Liver (tissue), 9 donors: ENCODE measurements around the gene GREM1. TPM values are rescaled to one million over a fixed set of nuclear protein-coding genes. Genes with fewer than 3 reads are reported as not detected.

Experiments
- DNase-seq: peaks from one replicate; pipeline ENCODE4 v3.0.0-alpha.2; 2017; ENCODE audit warnings: low spot score
- H3K27ac ChIP-seq, 2 donors: one replicate each; pipeline ENCODE4 v1.7.0; 2013; ENCODE audit warnings: inconsistent platforms in 2 of 2, low read length in 2 of 2, control low read depth in 1 of 2, low read depth in 1 of 2, mild to moderate bottlenecking in 1 of 2
- H3K27me3 ChIP-seq, 4 donors: one replicate each; pipeline versions ENCODE4 v1.6.1 to v1.7.0; 2013; ENCODE audit warnings: low read length in 3 of 4, inconsistent platforms in 1 of 4, mild to moderate bottlenecking in 1 of 4, moderate library complexity in 1 of 4; ENCODE audit not compliant: control insufficient read depth in 4 of 4, insufficient read depth in 4 of 4
- H3K36me3 ChIP-seq, 4 donors: one replicate each; pipeline versions ENCODE4 v1.6.1 to v1.7.0; 2013; ENCODE audit warnings: low read length in 3 of 4, mild to moderate bottlenecking in 3 of 4, low read depth in 1 of 4, moderate library complexity in 1 of 4; ENCODE audit not compliant: control insufficient read depth in 4 of 4, insufficient read depth in 3 of 4
- H3K4me1 ChIP-seq, 4 donors: one replicate each; pipeline versions ENCODE4 v1.6.1 to v1.7.0; 2013; ENCODE audit warnings: low read length in 3 of 4, mild to moderate bottlenecking in 3 of 4, moderate library complexity in 1 of 4; ENCODE audit not compliant: control insufficient read depth in 4 of 4, insufficient read depth in 4 of 4
- H3K4me3 ChIP-seq, 3 donors: one replicate each; pipeline versions ENCODE4 v1.6.1 to v1.7.0; 2013; ENCODE audit warnings: low read length in 3 of 3, control low read depth in 1 of 3, low read depth in 1 of 3, mild to moderate bottlenecking in 1 of 3
- H3K9ac ChIP-seq, 2 donors: one replicate each; pipeline ENCODE4 v1.7.0; 2013; ENCODE audit warnings: low read length in 2 of 2, mild to moderate bottlenecking in 2 of 2, moderate library complexity in 2 of 2, control low read depth in 1 of 2, low read depth in 1 of 2
- H3K9me3 ChIP-seq, 4 donors: one replicate each; pipeline versions ENCODE4 v1.6.1 to v1.7.0; 2013; ENCODE audit warnings: low read length in 3 of 4; ENCODE audit not compliant: control insufficient read depth in 4 of 4
- EGR1 ChIP-seq, 2 donors: IDR thresholded peaks; 2 replicates each; pipeline ENCODE4 v1.6.1; 2016 to 2018; ENCODE audit warnings: antibody characterized with exemption in 2 of 2, low read depth in 2 of 2
- FOXA2 ChIP-seq: IDR thresholded peaks from 2 replicates; pipeline ENCODE4 v1.6.1; 2016; ENCODE audit warnings: antibody characterized with exemption
- HNF4A ChIP-seq, 2 donors: conservative IDR thresholded peaks; 2 replicates each; pipeline ENCODE4 v1.6.1; 2016; ENCODE audit warnings: antibody characterized with exemption in 2 of 2, mild to moderate bottlenecking in 2 of 2
- HNF4G ChIP-seq: IDR thresholded peaks from 2 replicates; pipeline ENCODE4 v1.6.1; 2016; ENCODE audit warnings: antibody characterized with exemption
- JUND ChIP-seq, 2 donors: IDR thresholded peaks; 2 replicates each; pipeline ENCODE4 v1.6.1; 2016; ENCODE audit warnings: antibody characterized with exemption in 2 of 2
- RXRA ChIP-seq, 2 donors: IDR thresholded peaks; 2 replicates each; pipeline ENCODE4 v1.6.1; 2017 to 2018; ENCODE audit warnings: antibody characterized with exemption in 2 of 2, mild to moderate bottlenecking in 1 of 2
- SP1 ChIP-seq: IDR thresholded peaks from 2 replicates; pipeline ENCODE4 v1.6.1; 2018; ENCODE audit warnings: antibody characterized with exemption, mild to moderate bottlenecking
- TAF1 ChIP-seq: conservative IDR thresholded peaks from 2 replicates; pipeline ENCODE4 v1.6.1; 2016; ENCODE audit warnings: antibody characterized with exemption, mild to moderate bottlenecking
- YY1 ChIP-seq: IDR thresholded peaks from 2 replicates; pipeline ENCODE4 v1.6.1; 2016; ENCODE audit warnings: antibody characterized with exemption, mild to moderate bottlenecking
- ZBTB33 ChIP-seq: IDR thresholded peaks from 2 replicates; pipeline ENCODE4 v1.6.1; 2016; ENCODE audit warnings: antibody characterized with exemption
- WGBS: extraction: QIAGEN DNeasy Blood & Tissue Kit; methylation state at CpG from one replicate; pipeline ENCODE4 v1.1.7; 2013; 5-methylcytosine and 5-hydroxymethylcytosine counted together
- polyA plus RNA-seq, 2 donors: library from polyadenylated mRNA; stranded (reverse) in 1 of 2; unstranded in 1 of 2; fragments of 200-250 nt in 1 of 2; fragments of >200 nt in 1 of 2; fragmentation: Nextera tagmentation in 1 of 2; extraction: Ambion mirVana in 1 of 2; gene quantifications; one replicate each; pipeline versions ENCODE4 v1.2.1 to v1.2.3, GENCODE V29; 2013 to 2015
- total RNA-seq, 2 donors: library from RNA; depleted of rRNA; stranded (reverse); fragments of >200 nt; gene quantifications; one replicate each; pipeline ENCODE4 v1.2.3, GENCODE V29; 2014
- TF ChIP-seq, protein P1 (sequence below): IDR thresholded peaks from 2 replicates; pipeline ENCODE4 v1.6.1; 2016; ENCODE audit warnings: antibody characterized with exemption, mild to moderate bottlenecking
- TF ChIP-seq, protein P2 (sequence below): IDR thresholded peaks from 2 replicates; pipeline ENCODE4 v1.6.1; 2016; ENCODE audit warnings: antibody characterized with exemption
- TF ChIP-seq, protein P3 (sequence below): IDR thresholded peaks from 2 replicates; pipeline ENCODE4 v1.6.1; 2016; ENCODE audit warnings: antibody characterized with exemption
- donor health status: healthy.
- donor health status: healthy.
- donor health status: healthy.
- donor health status: healthy.
- donor health status: healthy.

Gene GREM1
- total and polyA plus RNA-seq, 4 donors: under 0.01 to 1.6 (median 0.50) TPM

GRCh38 chr15:32687556-32687955 lies 30.2 kb upstream of the GREM1 start (continued):
- TF ChIP-seq FOXA2 (no peak), HNF4G (no peak)

GRCh38 chr15:32688151-32688639 lies 29.6 kb upstream of the GREM1 start:
- TF ChIP-seq TAF1 (no peak), EGR1 (IDR thresholded peaks at IDR 0.05; ENCODE audit: low read depth in 2 of 2) (no peak), SP1 (peak; percentile 13), FOXA2 (peak; percentile 83), JUND (IDR thresholded peaks at IDR 0.05) (peak in 1 of 2 donors; percentile 18), HNF4A (conservative IDR thresholded peaks at IDR 0.05) (peak in 1 of 2 donors; percentile 9), YY1 (peak; percentile 60), RXRA (IDR thresholded peaks at IDR 0.05) (peak in 1 of 2 donors; percentile 42)
- TF ChIP-seq, protein P1, sequence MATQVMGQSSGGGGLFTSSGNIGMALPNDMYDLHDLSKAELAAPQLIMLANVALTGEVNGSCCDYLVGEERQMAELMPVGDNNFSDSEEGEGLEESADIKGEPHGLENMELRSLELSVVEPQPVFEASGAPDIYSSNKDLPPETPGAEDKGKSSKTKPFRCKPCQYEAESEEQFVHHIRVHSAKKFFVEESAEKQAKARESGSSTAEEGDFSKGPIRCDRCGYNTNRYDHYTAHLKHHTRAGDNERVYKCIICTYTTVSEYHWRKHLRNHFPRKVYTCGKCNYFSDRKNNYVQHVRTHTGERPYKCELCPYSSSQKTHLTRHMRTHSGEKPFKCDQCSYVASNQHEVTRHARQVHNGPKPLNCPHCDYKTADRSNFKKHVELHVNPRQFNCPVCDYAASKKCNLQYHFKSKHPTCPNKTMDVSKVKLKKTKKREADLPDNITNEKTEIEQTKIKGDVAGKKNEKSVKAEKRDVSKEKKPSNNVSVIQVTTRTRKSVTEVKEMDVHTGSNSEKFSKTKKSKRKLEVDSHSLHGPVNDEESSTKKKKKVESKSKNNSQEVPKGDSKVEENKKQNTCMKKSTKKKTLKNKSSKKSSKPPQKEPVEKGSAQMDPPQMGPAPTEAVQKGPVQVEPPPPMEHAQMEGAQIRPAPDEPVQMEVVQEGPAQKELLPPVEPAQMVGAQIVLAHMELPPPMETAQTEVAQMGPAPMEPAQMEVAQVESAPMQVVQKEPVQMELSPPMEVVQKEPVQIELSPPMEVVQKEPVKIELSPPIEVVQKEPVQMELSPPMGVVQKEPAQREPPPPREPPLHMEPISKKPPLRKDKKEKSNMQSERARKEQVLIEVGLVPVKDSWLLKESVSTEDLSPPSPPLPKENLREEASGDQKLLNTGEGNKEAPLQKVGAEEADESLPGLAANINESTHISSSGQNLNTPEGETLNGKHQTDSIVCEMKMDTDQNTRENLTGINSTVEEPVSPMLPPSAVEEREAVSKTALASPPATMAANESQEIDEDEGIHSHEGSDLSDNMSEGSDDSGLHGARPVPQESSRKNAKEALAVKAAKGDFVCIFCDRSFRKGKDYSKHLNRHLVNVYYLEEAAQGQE: no peak
- TF ChIP-seq, protein P2, sequence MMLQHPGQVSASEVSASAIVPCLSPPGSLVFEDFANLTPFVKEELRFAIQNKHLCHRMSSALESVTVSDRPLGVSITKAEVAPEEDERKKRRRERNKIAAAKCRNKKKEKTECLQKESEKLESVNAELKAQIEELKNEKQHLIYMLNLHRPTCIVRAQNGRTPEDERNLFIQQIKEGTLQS: no peak
- TF ChIP-seq, protein P3, sequence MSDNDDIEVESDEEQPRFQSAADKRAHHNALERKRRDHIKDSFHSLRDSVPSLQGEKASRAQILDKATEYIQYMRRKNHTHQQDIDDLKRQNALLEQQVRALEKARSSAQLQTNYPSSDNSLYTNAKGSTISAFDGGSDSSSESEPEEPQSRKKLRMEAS: peak; percentile 21
- Histone ChIP-seq H3K36me3 (peaks cover 0 to 28% (median 14%) of the 10 kb centered on the region in 4 donors), H3K27ac (peak overlapping the region in 1 of 2 donors; percentile 41), H3K9me3 (no peaks in the 10 kb centered on the region), H3K4me1 (peaks cover 2 to 13% (median 3%) of the 10 kb centered on the region in 4 donors), H3K27me3 (no peaks in the 10 kb centered on the region), H3K9ac (no peak overlapping the region), H3K4me3 (no peak overlapping the region)
- DNase-seq: peak; percentile 50
- 29% methylated on average over 2 of the region's 2 CpGs for whole genome bisulfite sequencing

DNA sequence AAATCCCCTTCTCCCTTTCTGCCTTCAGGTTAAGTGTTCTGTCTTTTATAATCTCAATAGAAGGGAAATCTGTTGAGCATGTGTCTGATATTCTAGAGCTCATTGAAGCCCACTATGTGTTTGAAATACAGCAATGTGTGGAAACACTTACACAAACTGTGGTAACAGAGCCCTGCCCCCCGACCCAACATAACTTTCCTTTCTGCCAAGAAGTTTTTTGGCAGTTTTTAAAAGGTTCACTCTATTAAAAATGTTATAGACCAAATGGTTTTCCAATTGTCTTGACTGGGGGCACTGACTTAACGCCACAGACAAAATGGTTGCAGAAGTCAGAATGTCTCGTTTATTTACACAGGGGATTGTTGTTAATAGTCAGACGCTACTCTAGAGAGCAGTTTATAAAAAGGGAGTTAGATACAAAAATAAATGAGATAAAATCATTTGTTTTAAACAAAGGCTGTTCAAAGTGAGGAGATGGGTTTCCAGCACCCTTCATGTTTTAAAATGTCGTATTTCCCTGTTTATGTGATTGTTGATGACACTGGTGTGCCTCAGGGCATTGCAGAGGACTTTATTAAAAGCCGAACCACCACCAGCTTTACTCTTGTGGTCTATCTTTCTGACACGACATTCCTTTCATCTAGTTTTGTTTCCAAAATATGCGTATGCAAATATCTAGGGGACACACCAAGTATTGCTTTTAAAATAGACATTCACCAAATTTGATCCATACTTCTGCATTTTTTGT lies 26.7 kb upstream of the GREM1 start:
- no peak overlapping the region for H3K27ac ChIP-seq
- H3K27me3 ChIP-seq: no peaks in the 10 kb centered on the region
- no peaks in the 10 kb centered on the region for H3K9me3 ChIP-seq
- WGBS: 86% methylated on average over 8 of the region's 8 CpGs
- no peak for DNase-seq
- no peak overlapping the region for H3K4me3 ChIP-seq
- no peak overlapping the region for H3K9ac ChIP-seq
- TF ChIP-seq, protein P2: no peak
- TF ChIP-seq, protein P3: no peak
- TF ChIP-seq, protein P1: no peak
- TF ChIP-seq TAF1 (no peak), SP1 (no peak), FOXA2 (no peak), ZBTB33 (no peak), YY1 (no peak), HNF4G (no peak)
- peaks cover 0 to 4% (median 2%) of the 10 kb centered on the region in 4 donors for H3K36me3 ChIP-seq
- peaks cover 2 to 20% (median 3%) of the 10 kb centered on the region in 4 donors for H3K4me1 ChIP-seq
